ACC112 (cell line): Measurements from ENCODE around the gene ENPP6.

Source experiments
- H2AFZ ChIP-seq: fragments of 200-600 bp; sonication (generic); one replicate; pipeline ENCODE4 v1.6.0; 2017; ENCODE audit warnings: antibody characterized with exemption, low read length; ENCODE audit not compliant: unreplicated experiment
- H3K27ac ChIP-seq: fragments of 200-600 bp; sonication (generic); 2 replicates; pipeline ENCODE4 v1.5.1; 2014; ENCODE audit warnings: low read depth, mild to moderate bottlenecking, antibody characterized with exemption, low read length, moderate library complexity
- H3K27me3 ChIP-seq: fragments of 200-600 bp; sonication (generic); 2 replicates; pipeline ENCODE4 v1.6.1; 2014; ENCODE audit warnings: mild to moderate bottlenecking, antibody characterized with exemption, low read length, moderate library complexity, mixed read lengths; ENCODE audit not compliant: insufficient read depth
- H3K36me3 ChIP-seq: fragments of 200-600 bp; sonication (generic); 2 replicates; pipeline ENCODE4 v1.6.1; 2016; ENCODE audit warnings: mild to moderate bottlenecking, antibody characterized with exemption, low read length, moderate library complexity, mixed read lengths; ENCODE audit not compliant: insufficient read depth
- H3K4me1 ChIP-seq: fragments of 200-600 bp; sonication (generic); one replicate; pipeline ENCODE4 v1.6.1; 2016; ENCODE audit warnings: low read length, mixed read lengths; ENCODE audit not compliant: insufficient read depth, unreplicated experiment, control insufficient read depth
- H3K4me3 ChIP-seq: fragments of 200-600 bp; sonication (generic); 2 replicates; pipeline ENCODE4 v1.5.1; 2014; ENCODE audit warnings: mild to moderate bottlenecking, low read depth, low read length
- H3K79me2 ChIP-seq: fragments of 200-600 bp; sonication (generic); one replicate; pipeline ENCODE4 v1.6.0; 2016; ENCODE audit warnings: low read length; ENCODE audit not compliant: control insufficient read depth, unreplicated experiment, insufficient read depth

Gene ENPP6

DNA sequence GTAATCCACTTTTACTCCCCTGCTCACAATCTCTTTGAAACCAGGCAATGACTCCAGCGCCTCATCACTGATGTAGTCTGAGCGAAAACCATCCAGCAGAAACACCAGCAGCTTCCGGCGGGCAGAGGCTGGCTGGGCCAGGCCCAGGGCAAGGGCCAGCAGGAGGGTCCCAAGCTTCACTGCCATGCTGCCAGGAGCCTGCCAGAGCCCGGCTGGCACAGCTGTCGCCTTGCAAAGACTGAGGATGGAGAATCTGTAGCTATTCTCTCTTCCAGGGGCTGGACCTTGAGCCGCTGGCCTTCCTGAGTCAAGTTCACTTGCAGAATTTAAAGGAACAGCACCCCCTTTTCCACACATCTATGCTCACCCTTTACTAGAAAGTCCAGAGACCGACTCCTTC, at the start of gene ENPP6:
ENPP6 (minus strand) TSS at position 240 of the 400 bp plus-strand sequence; CDS start at position 186, 54 bp downstream.
- H3K36me3 ChIP-seq: no peaks in the 10 kb centered on the region
- no peaks in the 10 kb centered on the region for H3K4me1 ChIP-seq
- H2AFZ ChIP-seq: no peak within 1 kb of the TSS
- H3K4me3 ChIP-seq: no peak within 1 kb of the TSS
- H3K27ac ChIP-seq: no peak within 1 kb of the TSS
- peaks cover 58% of the 10 kb centered on the region for H3K27me3 ChIP-seq
- H3K79me2 ChIP-seq: no peaks in the 10 kb centered on the region

DNA sequence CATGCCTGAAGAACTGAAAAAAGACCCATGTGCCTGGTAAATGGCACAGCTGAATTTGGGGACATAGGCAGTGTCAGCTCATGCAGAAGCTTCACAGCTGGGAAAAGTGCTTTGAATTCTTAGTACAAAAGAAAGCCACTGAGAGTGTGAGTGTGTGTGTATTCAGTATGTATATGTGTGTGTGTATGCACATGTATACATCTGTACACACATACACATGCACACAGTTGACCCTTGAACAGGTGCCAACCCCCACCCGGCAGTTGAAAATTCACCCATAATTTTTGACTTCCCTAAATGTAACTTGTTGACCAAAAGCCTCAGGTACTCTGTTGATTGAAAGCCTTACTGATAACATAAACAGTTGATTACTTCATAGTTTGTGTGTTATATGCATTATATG, 49.5 kb upstream of the ENPP6 start:
- H3K27me3 ChIP-seq: no peaks in the 10 kb centered on the region
- H2AFZ ChIP-seq: no peak overlapping the region
- peaks cover 41% of the 10 kb centered on the region for H3K4me1 ChIP-seq
- no peak overlapping the region for H3K4me3 ChIP-seq
- no peaks in the 10 kb centered on the region for H3K79me2 ChIP-seq
- H3K36me3 ChIP-seq: no peaks in the 10 kb centered on the region
- peak overlapping the region; percentile 96 for H3K27ac ChIP-seq

DNA sequence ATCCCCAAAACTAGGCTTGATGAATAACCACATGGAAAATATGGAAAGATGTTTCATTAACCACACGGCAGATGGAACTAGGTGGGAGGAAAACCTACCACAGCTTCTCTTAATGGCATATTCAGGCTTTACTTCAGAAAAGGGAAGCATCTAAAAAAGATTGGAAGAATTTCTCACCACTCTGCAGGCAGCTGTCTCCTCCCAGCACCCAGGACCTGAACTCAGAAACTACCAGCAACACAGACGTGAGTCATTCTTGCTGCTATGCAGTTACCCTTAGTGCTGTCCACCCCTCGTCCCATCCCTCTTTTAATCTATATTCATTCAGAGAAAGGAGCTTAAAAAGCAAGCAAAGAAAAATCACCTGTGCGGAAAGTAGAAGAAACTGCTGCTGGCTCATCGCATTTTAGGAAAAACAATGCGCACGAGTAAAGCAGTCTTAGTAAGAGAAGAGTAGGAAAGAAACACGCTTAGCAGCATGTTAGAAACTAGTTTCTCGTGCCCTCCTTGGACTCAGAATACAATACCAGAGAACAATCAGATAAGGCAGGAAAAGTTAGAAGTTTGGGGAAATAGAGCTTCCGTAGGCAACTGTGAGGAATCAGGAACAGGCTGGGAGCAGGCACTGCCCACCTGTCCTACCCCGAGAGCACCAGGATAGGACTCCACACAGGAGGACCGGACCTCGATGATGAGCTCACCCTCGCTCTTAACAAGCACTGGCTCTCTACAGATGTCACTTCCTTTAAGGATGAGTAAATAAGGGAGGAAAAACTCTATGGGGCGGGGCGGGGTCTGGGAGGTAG, 48.1 kb upstream of the ENPP6 start:
- Histone ChIP-seq H3K36me3 (no peaks in the 10 kb centered on the region), H3K4me1 (peaks cover 41% of the 10 kb centered on the region), H2AFZ (peak overlapping the region; percentile 80), H3K79me2 (no peaks in the 10 kb centered on the region), H3K4me3 (peak overlapping the region; percentile 29), H3K27ac (peak overlapping the region; percentile 32), H3K27me3 (no peaks in the 10 kb centered on the region)

DNA sequence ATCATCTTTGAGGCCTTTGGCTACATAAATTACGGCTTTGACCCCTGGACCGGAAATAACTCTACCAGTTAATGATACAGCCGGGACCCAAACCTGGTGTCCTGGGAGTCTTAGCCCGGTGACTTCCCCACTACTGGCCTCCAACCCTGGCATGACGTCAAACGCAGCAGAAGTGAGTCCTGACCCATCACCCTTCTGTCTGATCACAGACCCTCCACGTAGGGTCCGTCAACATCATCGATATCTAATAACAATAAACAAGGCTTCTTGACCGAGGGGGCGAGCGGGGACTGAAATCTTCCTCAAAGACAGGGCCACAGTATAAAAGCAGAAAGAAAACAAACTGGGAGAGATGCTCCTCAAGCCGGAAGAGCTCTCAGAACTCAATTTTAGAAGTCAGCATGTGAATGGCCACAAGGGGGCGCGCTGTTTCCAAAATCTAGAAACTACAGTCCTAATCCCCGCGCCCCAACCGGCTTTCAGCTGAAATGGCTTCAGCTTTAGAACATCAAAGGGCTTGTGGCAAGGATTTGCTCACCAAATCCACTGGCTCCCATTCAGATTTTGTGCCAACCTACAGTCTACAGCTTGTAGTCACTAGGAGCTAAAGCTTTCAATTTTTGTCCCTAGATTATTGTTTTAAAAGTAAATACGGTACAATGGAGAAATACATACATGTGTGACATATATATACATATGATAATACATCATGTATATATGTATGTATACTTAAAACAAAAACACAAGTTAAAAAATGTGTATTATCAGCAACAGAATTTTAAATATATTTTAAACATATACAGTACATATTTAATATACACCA, 46.4 kb upstream of the ENPP6 start:
- Histone ChIP-seq H3K4me3 (no peak overlapping the region), H3K27ac (no peak overlapping the region; the same call in 1 of the 2 replicates), H2AFZ (peak overlapping the region; percentile 89), H3K36me3 (no peaks in the 10 kb centered on the region), H3K27me3 (no peaks in the 10 kb centered on the region), H3K4me1 (peaks cover 39% of the 10 kb centered on the region), H3K79me2 (no peaks in the 10 kb centered on the region)

DNA sequence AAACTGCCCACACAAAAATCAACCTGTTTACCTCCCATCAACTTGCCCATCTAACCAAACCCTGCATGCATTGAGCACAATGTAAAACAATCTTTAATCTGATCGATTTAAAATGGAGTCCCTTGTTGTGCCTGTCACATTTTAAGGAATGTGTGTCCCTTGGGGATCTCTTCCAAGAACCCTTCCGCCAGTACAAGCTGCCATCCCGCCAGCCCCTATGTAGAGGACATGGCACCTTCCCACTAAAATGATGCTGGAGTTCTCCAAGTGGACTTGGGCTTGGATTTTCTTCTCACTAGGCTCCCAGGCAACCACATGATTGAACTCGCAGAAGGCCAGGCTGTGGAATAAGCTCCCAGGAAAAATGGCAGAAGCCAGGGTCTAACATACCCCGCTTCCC, 45.8 kb upstream of the ENPP6 start:
- 0 out of 2 replicates have a peak overlapping the region, but pooled peaks have one; percentile 33 for H3K27ac ChIP-seq
- H3K36me3 ChIP-seq: no peaks in the 10 kb centered on the region
- H3K4me1 ChIP-seq: peaks cover 33% of the 10 kb centered on the region
- H3K4me3 ChIP-seq: no peak overlapping the region
- H3K27me3 ChIP-seq: no peaks in the 10 kb centered on the region
- no peaks in the 10 kb centered on the region for H3K79me2 ChIP-seq
- peak overlapping the region; percentile 89 for H2AFZ ChIP-seq

DNA sequence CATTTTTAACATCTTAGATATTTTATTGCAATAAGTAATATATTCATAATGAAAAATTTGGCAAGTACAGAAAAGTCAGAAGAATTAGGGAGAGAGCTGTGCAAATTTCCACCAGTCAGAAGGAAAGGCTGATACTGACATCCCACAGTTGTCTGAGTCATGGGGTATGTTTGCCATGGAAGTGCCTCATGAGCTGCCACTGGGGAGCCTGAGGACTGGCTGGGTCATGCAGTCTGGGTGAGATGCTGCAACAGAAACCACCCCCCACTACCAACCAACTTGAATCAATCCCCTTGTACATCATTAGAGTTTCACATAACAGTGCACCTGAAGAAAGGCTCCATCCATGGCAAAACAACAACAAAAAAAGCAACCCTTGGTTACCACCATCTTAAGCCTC, 45.2 kb upstream of the ENPP6 start:
- peaks cover 29% of the 10 kb centered on the region for H3K4me1 ChIP-seq
- no peaks in the 10 kb centered on the region for H3K79me2 ChIP-seq
- peak overlapping the region; percentile 75 for H2AFZ ChIP-seq
- H3K4me3 ChIP-seq: no peak overlapping the region
- H3K27me3 ChIP-seq: no peaks in the 10 kb centered on the region
- peak overlapping the region; percentile 33; the same call in 1 of the 2 replicates for H3K27ac ChIP-seq
- H3K36me3 ChIP-seq: no peaks in the 10 kb centered on the region

DNA sequence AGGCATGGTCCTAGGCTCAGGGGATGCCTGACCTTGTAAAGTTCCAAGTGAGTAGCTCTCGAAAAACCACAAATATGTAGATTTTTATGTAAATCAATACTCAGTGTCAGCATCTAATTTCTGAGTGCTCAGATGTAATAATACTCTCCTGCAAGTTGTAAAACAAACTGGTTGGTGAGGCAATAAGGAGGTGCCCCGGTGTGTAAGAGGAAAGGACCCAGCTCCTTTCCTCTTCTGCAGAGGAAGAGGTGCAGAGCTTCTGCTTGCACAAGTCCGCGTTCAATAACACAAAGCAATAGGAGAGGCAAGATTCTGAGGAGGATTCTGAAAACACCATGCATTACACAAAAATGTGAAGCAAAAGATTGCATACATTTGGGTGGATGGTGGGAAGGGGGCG, 43.6 kb upstream of the ENPP6 start:
- no peaks in the 10 kb centered on the region for H3K79me2 ChIP-seq
- H3K4me1 ChIP-seq: peaks cover 21% of the 10 kb centered on the region
- no peak overlapping the region for H2AFZ ChIP-seq
- H3K27me3 ChIP-seq: no peaks in the 10 kb centered on the region
- no peak overlapping the region for H3K27ac ChIP-seq
- H3K36me3 ChIP-seq: no peaks in the 10 kb centered on the region
- no peak overlapping the region for H3K4me3 ChIP-seq

DNA sequence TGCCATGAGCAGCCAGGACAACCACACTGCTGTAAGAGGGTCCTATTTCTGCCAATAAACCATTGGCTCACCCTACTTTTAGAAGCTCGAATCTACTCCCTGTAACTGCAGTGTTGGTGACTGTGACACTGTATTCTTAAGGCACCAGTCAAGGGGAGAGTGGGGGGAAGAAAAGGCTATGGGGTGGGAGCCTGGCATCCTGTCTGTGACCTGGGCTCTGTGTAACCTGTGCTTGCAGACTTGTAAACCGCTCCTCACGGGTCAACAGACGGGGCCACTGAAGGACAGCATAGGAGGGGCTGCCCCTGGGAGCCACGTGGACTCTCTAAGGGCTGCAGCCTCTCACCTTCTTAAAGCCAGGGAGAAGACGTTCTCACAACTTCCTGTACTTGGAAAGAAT, 42.2 kb upstream of the ENPP6 start:
- no peaks in the 10 kb centered on the region for H3K79me2 ChIP-seq
- H3K4me1 ChIP-seq: peaks cover 8% of the 10 kb centered on the region
- no peaks in the 10 kb centered on the region for H3K36me3 ChIP-seq
- H3K4me3 ChIP-seq: no peak overlapping the region
- no peak overlapping the region for H2AFZ ChIP-seq
- no peaks in the 10 kb centered on the region for H3K27me3 ChIP-seq
- H3K27ac ChIP-seq: no peak overlapping the region

DNA sequence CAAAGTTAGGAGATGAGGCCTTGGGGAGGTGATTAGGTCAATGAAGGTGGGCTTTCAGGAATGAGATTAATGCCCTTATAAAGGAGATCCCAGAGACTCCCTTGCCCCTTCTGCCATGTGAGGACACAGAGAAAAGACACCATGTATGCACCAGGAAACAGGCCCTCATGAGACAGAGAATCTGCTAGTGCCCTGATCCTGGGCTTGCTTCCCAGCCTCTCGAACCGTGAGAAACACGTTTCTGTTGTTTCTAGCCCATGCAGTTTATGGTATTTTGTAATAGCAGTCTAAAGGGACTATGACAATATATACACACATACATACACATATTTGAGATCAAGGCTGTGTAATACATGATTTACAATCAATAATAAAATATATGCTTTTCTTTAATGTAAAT, 41.4 kb upstream of the ENPP6 start:
- Histone ChIP-seq H3K4me1 (peaks cover 7% of the 10 kb centered on the region), H3K36me3 (no peaks in the 10 kb centered on the region), H3K27ac (no peak overlapping the region), H3K79me2 (no peaks in the 10 kb centered on the region), H3K27me3 (no peaks in the 10 kb centered on the region), H2AFZ (no peak overlapping the region), H3K4me3 (no peak overlapping the region)

DNA sequence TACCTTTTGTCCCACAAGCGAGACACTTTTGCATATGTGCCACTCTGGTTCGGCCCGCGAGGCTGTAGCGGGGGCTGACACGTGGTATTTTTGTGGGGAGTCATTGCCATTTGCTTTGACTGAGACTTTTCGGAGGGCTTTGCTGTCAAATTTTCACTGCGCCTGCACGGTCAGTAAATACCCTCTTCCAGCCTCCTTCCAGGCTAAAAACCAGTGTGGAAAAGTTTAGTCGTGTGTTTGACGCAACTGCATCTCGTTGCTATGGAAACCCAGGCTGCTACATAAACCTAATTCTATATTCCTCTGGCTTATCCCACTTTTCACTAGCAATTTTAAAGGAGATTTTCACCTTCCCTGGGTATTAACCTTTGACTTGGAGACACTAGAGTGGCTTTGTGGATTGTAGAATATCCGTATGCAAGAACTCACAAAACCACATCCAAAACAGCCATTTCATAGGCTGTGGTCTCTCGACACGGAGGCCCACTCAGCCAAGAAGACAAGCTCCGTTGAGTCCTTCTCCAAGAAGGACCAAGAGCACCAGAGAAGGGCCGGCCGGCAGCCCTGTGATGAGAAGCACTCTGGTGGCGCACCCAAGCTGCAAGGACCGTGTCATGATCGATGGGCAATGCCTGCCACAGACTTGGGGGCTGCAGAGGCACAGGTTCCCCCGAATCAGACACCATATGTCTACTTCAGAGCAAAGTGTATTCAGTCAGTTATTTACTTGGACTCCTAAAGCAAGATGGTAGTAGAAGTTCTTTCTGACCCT, 38.4 kb upstream of the ENPP6 start:
- H3K4me3 ChIP-seq: no peak overlapping the region
- H3K4me1 ChIP-seq: no peaks in the 10 kb centered on the region
- no peaks in the 10 kb centered on the region for H3K79me2 ChIP-seq
- no peak overlapping the region for H2AFZ ChIP-seq
- no peak overlapping the region for H3K27ac ChIP-seq
- no peaks in the 10 kb centered on the region for H3K27me3 ChIP-seq
- H3K36me3 ChIP-seq: no peaks in the 10 kb centered on the region
